HCT116 (cell line): Measurements from ENCODE around the gene COPZ1. TPM values are rescaled to one million over a fixed set of nuclear protein-coding genes. Genes with fewer than 3 reads are reported as not detected.

Source experiments
- ATAC-seq: fragments of 200-7000 bp; cut with Tn5 transposase; 2 replicates; pipeline ENCODE4 v1.9.1; 2020; ENCODE audit warnings: mild to moderate bottlenecking, moderate library complexity
- BruUV-seq: library from RNA; stranded (reverse); fragments of 400-500 nt; replicated peaks from 2 replicates; lab custom pipeline; 2021; lab: Mats Ljungman, UMichigan
- CTCF ChIA-PET: fragments of 300-600 bp; sonication (Branson Sonifier 250); formaldehyde crosslinking; loops from one replicate; lab custom pipeline; 2021; ENCODE audit warnings: antibody characterized with exemption; lab: Charles Lee
- POLR2A ChIA-PET: fragments of 300-600, 350-600 bp; sonication (Branson Sonifier 250); formaldehyde crosslinking; loops from one replicate; lab custom pipeline; 2021; ENCODE audit warnings: antibody characterized with exemption; lab: Charles Lee
- RAD21 ChIA-PET, 2 experiments: fragments of 300-600 bp; sonication (Branson Sonifier 250); formaldehyde crosslinking; loops; one replicate each; lab custom pipeline; 2023; ENCODE audit warnings: low total read pairs in 2 of 2; ENCODE audit not compliant: uncharacterized antibody in 2 of 2, unreplicated experiment in 2 of 2, low non-redundant PET in 1 of 2; lab: Charles Lee
- DNase-seq: peaks from one replicate; pipeline ENCODE4 v3.0.0-alpha.2; 2010; ENCODE audit warnings: low read depth, low spot score
- H2AFZ ChIP-seq: fragments of 200-600 bp; shearing (Covaris generic), sonication (generic); 2 replicates; pipeline ENCODE4 v1.6.1; 2017; ENCODE audit warnings: low read depth, mixed run types, mixed read lengths, antibody characterized with exemption, low read length; ENCODE audit not compliant: poor library complexity, severe bottlenecking
- H3K27ac ChIP-seq: 2 replicates; pipeline ENCODE4 v1.5.1; 2012; ENCODE audit warnings: low read depth, low read length
- H3K27me3 ChIP-seq: fragments of 200-600 bp; sonication (generic); 2 replicates; pipeline ENCODE4 v1.6.1; 2016; ENCODE audit warnings: mixed run types, low read length, mixed read lengths; ENCODE audit not compliant: insufficient read depth
- H3K36me3 ChIP-seq, 2 experiments: fragments of 200-500 bp in 1 of 2; fragments of 200-600 bp in 1 of 2; sonication (Bioruptor generic) in 1 of 2; sonication (generic) in 1 of 2; 2 replicates each; pipeline versions ENCODE4 v1.5.1 to v1.6.1; 2014 to 2016; ENCODE audit warnings: low read length in 2 of 2, inconsistent platforms in 1 of 2, mixed read lengths in 1 of 2, mixed run types in 1 of 2; ENCODE audit not compliant: insufficient read depth in 2 of 2, control insufficient read depth in 1 of 2
- H3K4me1 ChIP-seq, 2 experiments: fragments of 200-600 bp in 1 of 2; sonication (generic) in 1 of 2; 2 replicates each; pipeline versions ENCODE4 v1.5.1 to v1.6.1; 2012 to 2017; ENCODE audit warnings: low read length in 2 of 2, inconsistent platforms in 1 of 2, mild to moderate bottlenecking in 1 of 2, mixed read lengths in 1 of 2, mixed run types in 1 of 2, moderate library complexity in 1 of 2; ENCODE audit not compliant: insufficient read depth in 2 of 2, control insufficient read depth in 1 of 2
- H3K4me2 ChIP-seq: fragments of 200-600 bp; sonication (generic); 2 replicates; pipeline ENCODE4 v1.6.1; 2017; ENCODE audit warnings: mixed run types, low read length, mixed read lengths
- H3K4me3 ChIP-seq, 2 experiments: fragments of 200-600 bp in 1 of 2; sonication (generic) in 1 of 2; replicated peaks in 1 of 2; 2 replicates each; pipeline ENCODE4 v1.5.1; 2011 to 2016; ENCODE audit warnings: low read length in 2 of 2, control low read depth in 1 of 2, low read depth in 1 of 2, mild to moderate bottlenecking in 1 of 2, mixed read lengths in 1 of 2, mixed run types in 1 of 2
- H3K79me2 ChIP-seq: fragments of 200-600 bp; sonication (generic); 2 replicates; pipeline ENCODE4 v1.6.1; 2017; ENCODE audit warnings: mild to moderate bottlenecking, mixed run types, low read length, moderate library complexity, mixed read lengths; ENCODE audit not compliant: insufficient read depth
- H3K9ac ChIP-seq: fragments of 200-600 bp; sonication (generic); 2 replicates; pipeline ENCODE4 v1.6.1; 2016; ENCODE audit warnings: low read length, mixed read lengths
- H3K9me2 ChIP-seq: fragments of 200-600 bp; sonication (generic), shearing (Covaris generic); 2 replicates; pipeline ENCODE4 v1.6.1; 2017; ENCODE audit warnings: mixed run types, mild to moderate bottlenecking, moderate library complexity; ENCODE audit not compliant: insufficient read depth
- H3K9me3 ChIP-seq, 2 experiments: fragments of 200-500 bp in 1 of 2; fragments of 200-600 bp in 1 of 2; sonication (Bioruptor generic) in 1 of 2; sonication (generic) in 1 of 2; 2 replicates each; pipeline ENCODE4 v1.6.1; 2014 to 2017; ENCODE audit warnings: low read length in 2 of 2, mixed read lengths in 2 of 2, inconsistent platforms in 1 of 2, low read depth in 1 of 2, mild to moderate bottlenecking in 1 of 2, mixed run types in 1 of 2, moderate library complexity in 1 of 2; ENCODE audit not compliant: control insufficient read depth in 1 of 2, insufficient read depth in 1 of 2
- H4K20me1 ChIP-seq: fragments of 200-600 bp; sonication (generic), shearing (Covaris generic); 2 replicates; pipeline ENCODE4 v1.6.1; 2017; ENCODE audit warnings: mixed run types, mild to moderate bottlenecking, moderate library complexity; ENCODE audit not compliant: insufficient read depth
- ATF3 ChIP-seq: IDR thresholded peaks from 2 replicates; pipeline ENCODE4 v1.6.1; 2012
- EGR1 ChIP-seq: IDR thresholded peaks from 2 replicates; pipeline ENCODE4 v1.6.1; 2012; ENCODE audit warnings: low read depth
- EZH2phosphoT487 ChIP-seq: fragments of 200-600 bp; IDR thresholded peaks from 2 replicates; pipeline ENCODE4 v1.6.1; 2018; ENCODE audit warnings: antibody characterized with exemption, borderline replicate concordance
- JUND ChIP-seq: IDR thresholded peaks from 2 replicates; pipeline ENCODE4 v1.6.1; 2012
- POLR2A ChIP-seq: IDR thresholded peaks from 2 replicates; pipeline ENCODE4 v1.7.0; 2011; ENCODE audit warnings: borderline replicate concordance; ENCODE audit not compliant: insufficient read depth, insufficient read length; ENCODE audit errors: extremely low read depth
- POLR2AphosphoS5 ChIP-seq: IDR thresholded peaks from 2 replicates; pipeline ENCODE4 v1.6.1; 2011; ENCODE audit warnings: mild to moderate bottlenecking, low read depth, low read length, moderate library complexity
- RAD21 ChIP-seq: IDR thresholded peaks from 2 replicates; pipeline ENCODE4 v1.6.1; 2012; ENCODE audit warnings: low read depth, mild to moderate bottlenecking
- SP1 ChIP-seq: IDR thresholded peaks from 2 replicates; pipeline ENCODE4 v1.6.1; 2012; ENCODE audit warnings: low read depth
- TCF7L2 ChIP-seq: IDR thresholded peaks from 2 replicates; pipeline ENCODE4 v1.7.0; 2011; ENCODE audit warnings: borderline replicate concordance, inconsistent platforms; ENCODE audit not compliant: insufficient read depth, insufficient read length; ENCODE audit errors: extremely low read depth
- ZFX ChIP-seq: fragments of 450-650 bp; IDR thresholded peaks from 2 replicates; pipeline ENCODE4 v1.6.1; 2017
- ZNF274 ChIP-seq: fragments of 200-500 bp; sonication (Bioruptor generic); IDR thresholded peaks from 2 replicates; pipeline ENCODE4 v1.6.1; 2014; ENCODE audit warnings: mild to moderate bottlenecking, low read depth, low read length, inconsistent platforms
- intact Hi-C: fragments of 100-400 bp; cut with micrococcal nuclease; formaldehyde crosslinking; loops from 2 replicates; pipeline ENCODE4 v1.10.0; 2022
- total RNA-seq: library from RNA; stranded (reverse); gene quantifications from one replicate; pipeline ENCODE4 v1.2.1, GENCODE V29; 2021; ENCODE audit not compliant: unreplicated experiment
- TF ChIP-seq, protein P1 (sequence below): IDR thresholded peaks from 2 replicates; pipeline ENCODE4 v1.6.1; 2012; ENCODE audit warnings: low read depth
- TF ChIP-seq, protein P2 (sequence below), 3 experiments: fragments of 200-600 bp in 1 of 3; sonication (generic) in 1 of 3; IDR thresholded peaks in 2 of 3; conservative IDR thresholded peaks in 1 of 3; 2 replicates each; pipeline ENCODE4 v1.5.1; 2012 to 2017; ENCODE audit warnings: low read depth in 2 of 3, low read length in 2 of 3, antibody characterized with exemption in 1 of 3, borderline replicate concordance in 1 of 3, control low read depth in 1 of 3, mild to moderate bottlenecking in 1 of 3, mixed read lengths in 1 of 3, mixed run types in 1 of 3, moderate library complexity in 1 of 3; ENCODE audit not compliant: insufficient read depth in 1 of 3

COPZ1 gene
- total RNA-seq, 1 experiment from 2014 or later = 191 TPM

DNA sequence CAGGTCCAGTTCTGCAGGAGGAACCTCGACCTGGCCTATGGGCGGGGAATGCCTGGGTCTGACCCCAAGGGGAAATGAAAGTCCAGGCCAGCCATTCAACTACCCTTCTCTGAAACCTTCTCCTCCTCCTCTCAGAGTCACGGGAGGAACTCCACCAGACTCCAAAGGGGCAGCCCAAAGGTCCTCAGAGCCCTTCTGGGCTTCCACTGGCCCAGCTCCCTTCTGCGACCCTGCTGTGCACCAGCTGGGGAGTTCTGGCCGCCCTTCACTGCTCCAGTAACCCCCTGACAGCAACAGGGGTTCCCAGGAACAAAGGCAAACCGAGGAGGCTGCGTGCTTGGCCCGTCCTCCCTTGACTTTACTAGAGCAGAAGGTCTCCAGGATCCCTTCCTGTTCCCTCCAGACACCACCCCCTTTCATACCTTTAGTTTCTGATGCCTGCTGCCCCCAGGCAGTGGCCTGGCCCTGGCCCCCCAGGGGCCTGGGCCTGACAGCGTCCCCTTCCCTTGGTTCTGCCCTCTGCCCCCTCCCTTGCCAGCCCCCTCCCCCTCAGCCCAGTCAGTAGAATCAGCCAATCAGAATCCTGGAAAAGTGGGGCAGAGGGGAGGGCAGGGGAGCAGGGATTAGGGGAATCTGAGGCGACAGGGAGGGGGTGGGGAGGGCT, 60.5 kb downstream of the COPZ1 start:
- RAD21 ChIA-PET = no interaction called here
- DNase-seq (no peak), ATAC-seq (no peak)
- TF ChIP-seq POLR2AphosphoS5 (no peak), POLR2A (no peak), RAD21 (no peak), JUND (no peak), ZNF274 (no peak), ZFX (no peak)
- Histone ChIP-seq H3K4me3 (no peak overlapping the region), H3K27me3 (no peaks in the 10 kb centered on the region), H3K4me2 (no peak overlapping the region), H2AFZ (no peak overlapping the region), H3K4me1 (peaks cover 27 to 70% of the 10 kb centered on the region in 2 experiments), H3K36me3 (no peaks in the 10 kb centered on the region), H3K79me2 (no peaks in the 10 kb centered on the region), H3K9me2 (no peaks in the 10 kb centered on the region), H3K9me3 (no peaks in the 10 kb centered on the region), H3K27ac (no peak overlapping the region), H4K20me1 (no peaks in the 10 kb centered on the region), H3K9ac (0 out of 2 replicates have a peak overlapping the region, but pooled peaks have one; percentile 10)
- no TSS peak for BruUV-seq
- CTCF ChIA-PET = interaction anchor here (1.9 kb wide), 1 partner anchor 14 kb away, joined by 6 read pairs; no protein-coding TSS in a partner anchor
- POLR2A ChIA-PET = no interaction called here
- intact Hi-C loops = no loop called here

DNA sequence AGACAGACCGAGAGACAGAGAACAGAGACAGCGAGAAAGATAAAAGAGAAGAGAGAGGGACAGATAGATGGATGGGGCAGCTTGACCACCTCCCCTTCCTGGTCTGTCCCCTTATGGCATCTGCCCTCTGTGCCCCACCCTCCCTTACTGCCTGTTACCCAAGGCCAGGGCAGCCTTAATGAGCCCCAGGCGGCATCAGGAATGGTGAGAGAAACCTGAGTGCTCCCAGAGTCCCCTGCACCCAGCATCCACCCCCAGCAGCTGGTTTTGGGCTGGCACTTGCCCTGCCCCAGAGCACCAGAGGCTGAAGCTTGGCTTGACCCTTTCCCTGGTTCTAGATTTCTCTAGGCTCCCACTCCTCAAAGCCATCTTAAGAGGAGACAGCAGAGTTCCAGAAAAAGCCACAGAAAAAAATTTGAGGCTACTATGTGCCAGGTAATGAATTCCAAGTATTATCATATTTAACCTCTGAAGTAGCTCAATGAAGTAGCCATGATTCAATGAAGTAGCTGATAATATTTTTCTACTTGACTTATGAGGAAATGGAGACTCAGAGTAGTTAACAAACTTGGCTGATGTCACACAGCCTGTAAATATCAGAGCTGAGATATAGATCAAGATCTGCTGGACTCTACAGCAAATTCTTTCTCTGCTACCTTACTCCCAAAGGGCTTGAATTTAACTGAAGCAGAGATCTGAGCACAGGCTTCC, 61.6 kb downstream of the COPZ1 start:
- no peak overlapping the region for H3K4me3 ChIP-seq
- no peaks in the 10 kb centered on the region for H3K36me3 ChIP-seq
- H4K20me1 ChIP-seq = no peaks in the 10 kb centered on the region
- no peak overlapping the region for H3K27ac ChIP-seq
- H3K4me1 ChIP-seq = peaks cover 27 to 76% of the 10 kb centered on the region in 2 experiments
- no peak overlapping the region for H3K4me2 ChIP-seq
- ChIA-PET POLR2A (no interaction called here), CTCF (interaction anchor here (0.9 to 2.3 kb wide), 4 partner anchors 8 to 62 kb away, joined by 3 to 18 read pairs (median 10); partner anchors contain the start of gene COPZ1), RAD21 (no interaction called here)
- H3K9ac ChIP-seq = no peak overlapping the region
- no peaks in the 10 kb centered on the region for H3K9me2 ChIP-seq
- no peaks in the 10 kb centered on the region for H3K27me3 ChIP-seq
- intact Hi-C loops = no loop called here
- no peak overlapping the region for H2AFZ ChIP-seq
- no peaks in the 10 kb centered on the region for H3K9me3 ChIP-seq
- no peaks in the 10 kb centered on the region for H3K79me2 ChIP-seq
- DNase-seq (no peak), ATAC-seq (no peak)
- BruUV-seq = no TSS peak
- TF ChIP-seq SP1 (no peak), EGR1 (no peak), TCF7L2 (no peak), JUND (no peak), EZH2phosphoT487 (no peak), POLR2A (no peak), ATF3 (no peak)
- TF ChIP-seq, protein P1, sequence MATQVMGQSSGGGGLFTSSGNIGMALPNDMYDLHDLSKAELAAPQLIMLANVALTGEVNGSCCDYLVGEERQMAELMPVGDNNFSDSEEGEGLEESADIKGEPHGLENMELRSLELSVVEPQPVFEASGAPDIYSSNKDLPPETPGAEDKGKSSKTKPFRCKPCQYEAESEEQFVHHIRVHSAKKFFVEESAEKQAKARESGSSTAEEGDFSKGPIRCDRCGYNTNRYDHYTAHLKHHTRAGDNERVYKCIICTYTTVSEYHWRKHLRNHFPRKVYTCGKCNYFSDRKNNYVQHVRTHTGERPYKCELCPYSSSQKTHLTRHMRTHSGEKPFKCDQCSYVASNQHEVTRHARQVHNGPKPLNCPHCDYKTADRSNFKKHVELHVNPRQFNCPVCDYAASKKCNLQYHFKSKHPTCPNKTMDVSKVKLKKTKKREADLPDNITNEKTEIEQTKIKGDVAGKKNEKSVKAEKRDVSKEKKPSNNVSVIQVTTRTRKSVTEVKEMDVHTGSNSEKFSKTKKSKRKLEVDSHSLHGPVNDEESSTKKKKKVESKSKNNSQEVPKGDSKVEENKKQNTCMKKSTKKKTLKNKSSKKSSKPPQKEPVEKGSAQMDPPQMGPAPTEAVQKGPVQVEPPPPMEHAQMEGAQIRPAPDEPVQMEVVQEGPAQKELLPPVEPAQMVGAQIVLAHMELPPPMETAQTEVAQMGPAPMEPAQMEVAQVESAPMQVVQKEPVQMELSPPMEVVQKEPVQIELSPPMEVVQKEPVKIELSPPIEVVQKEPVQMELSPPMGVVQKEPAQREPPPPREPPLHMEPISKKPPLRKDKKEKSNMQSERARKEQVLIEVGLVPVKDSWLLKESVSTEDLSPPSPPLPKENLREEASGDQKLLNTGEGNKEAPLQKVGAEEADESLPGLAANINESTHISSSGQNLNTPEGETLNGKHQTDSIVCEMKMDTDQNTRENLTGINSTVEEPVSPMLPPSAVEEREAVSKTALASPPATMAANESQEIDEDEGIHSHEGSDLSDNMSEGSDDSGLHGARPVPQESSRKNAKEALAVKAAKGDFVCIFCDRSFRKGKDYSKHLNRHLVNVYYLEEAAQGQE = no peak
- TF ChIP-seq, protein P2, sequence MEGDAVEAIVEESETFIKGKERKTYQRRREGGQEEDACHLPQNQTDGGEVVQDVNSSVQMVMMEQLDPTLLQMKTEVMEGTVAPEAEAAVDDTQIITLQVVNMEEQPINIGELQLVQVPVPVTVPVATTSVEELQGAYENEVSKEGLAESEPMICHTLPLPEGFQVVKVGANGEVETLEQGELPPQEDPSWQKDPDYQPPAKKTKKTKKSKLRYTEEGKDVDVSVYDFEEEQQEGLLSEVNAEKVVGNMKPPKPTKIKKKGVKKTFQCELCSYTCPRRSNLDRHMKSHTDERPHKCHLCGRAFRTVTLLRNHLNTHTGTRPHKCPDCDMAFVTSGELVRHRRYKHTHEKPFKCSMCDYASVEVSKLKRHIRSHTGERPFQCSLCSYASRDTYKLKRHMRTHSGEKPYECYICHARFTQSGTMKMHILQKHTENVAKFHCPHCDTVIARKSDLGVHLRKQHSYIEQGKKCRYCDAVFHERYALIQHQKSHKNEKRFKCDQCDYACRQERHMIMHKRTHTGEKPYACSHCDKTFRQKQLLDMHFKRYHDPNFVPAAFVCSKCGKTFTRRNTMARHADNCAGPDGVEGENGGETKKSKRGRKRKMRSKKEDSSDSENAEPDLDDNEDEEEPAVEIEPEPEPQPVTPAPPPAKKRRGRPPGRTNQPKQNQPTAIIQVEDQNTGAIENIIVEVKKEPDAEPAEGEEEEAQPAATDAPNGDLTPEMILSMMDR (IDR thresholded peaks at IDR 0.05 in 2 of 3, conservative IDR thresholded peaks at IDR 0.05 in 1 of 3; ENCODE audit: borderline replicate concordance in 1 of 3, insufficient read depth in 1 of 3, low read depth in 2 of 3, low read length in 2 of 3) = no peak
